Endometrial microvascular endothelial cells (primary cell): Measurements from ENCODE around the gene MAP3K6. TPM values are rescaled to one million over a fixed set of nuclear protein-coding genes. Genes with fewer than 3 reads are reported as not detected.

Experiments
- in situ Hi-C: cut with HindIII; loops from 2 replicates; pipeline ENCODE4 v1.10.0; 2017; ENCODE audit warnings: low sequenced_read_pairs, low pct_unique_long_range_greater_than_20kb; ENCODE audit errors: inconsistent ontology term
- total RNA-seq: library from RNA; depleted of rRNA; stranded (reverse); fragments of >200 nt; gene quantifications from one replicate; pipeline ENCODE4 v1.2.3, GENCODE V29; 2015; ENCODE audit errors: inconsistent ontology term

MAP3K6 gene
- total RNA-seq, 1 donor from 2014 or later: 18.0 TPM

GRCh38 chr1:27321813-27322568 lies 44.8 kb downstream of the MAP3K6 start, which contains the start of gene TMEM222:
TSS of gene TMEM222 (plus strand) at chr1:27322163. CDS start at chr1:27322198, 35 bp downstream.
- in situ Hi-C loops: no loop called here

GRCh38 chr1:27318596-27318995 lies 48.2 kb downstream of the MAP3K6 start:
- in situ Hi-C loops: no loop called here

GRCh38 chr1:27318136-27318535 lies 48.6 kb downstream of the MAP3K6 start:
- in situ Hi-C loops: no loop called here

GRCh38 chr1:27316860-27317259 lies 49.9 kb downstream of the MAP3K6 start:
- in situ Hi-C loops: no loop called here

- in situ Hi-C loops: no loop called here
Observed at GRCh38 chr1:27314737-27315136, 52.0 kb downstream of the MAP3K6 start.

- in situ Hi-C loops: no loop called here
Observed at GRCh38 chr1:27314169-27314568, 52.6 kb downstream of the MAP3K6 start.

- in situ Hi-C loops: no loop called here
Observed at GRCh38 chr1:27307874-27308598, 58.7 kb downstream of the MAP3K6 start.

- in situ Hi-C loops: no loop called here
Observed at GRCh38 chr1:27306892-27307761, 59.6 kb downstream of the MAP3K6 start.

GRCh38 chr1:27306071-27306470 lies 60.7 kb downstream of the MAP3K6 start:
- in situ Hi-C loops: no loop called here

Other genes starting within 250 kb of the MAP3K6 start
- gene SLC9A1, start 211.8 kb downstream of the MAP3K6 start, total RNA-seq: 45.5 TPM
- 25.2 TPM for gene WDTC1, start 132.3 kb downstream of the MAP3K6 start, total RNA-seq
- 29.5 TPM for gene TMEM222, start 44.8 kb downstream of the MAP3K6 start, total RNA-seq
- not detected for gene SYTL1, start 24.9 kb downstream of the MAP3K6 start, total RNA-seq
- 1.9 TPM for gene FCN3, start 7.9 kb upstream of the MAP3K6 start, total RNA-seq
- gene CD164L2, start 16.4 kb upstream of the MAP3K6 start, total RNA-seq: not detected
- gene GPR3, start 25.7 kb upstream of the MAP3K6 start, total RNA-seq: 1.9 TPM
- 29.3 TPM for gene WASF2, start 123.2 kb upstream of the MAP3K6 start, total RNA-seq
- 3.0 TPM for gene AHDC1, start 237.2 kb upstream of the MAP3K6 start, total RNA-seq